Measurements from ENCODE around the gene PRPSAP1.
"Not testable (repeated sequence)": the region's sequence is repeated elsewhere in the genome, so short reads cannot be mapped to it uniquely, and the experiment has no call there.

Gene PRPSAP1

GRCh38 chr17:76333673-76334505, 19.8 kb downstream of the PRPSAP1 start:
- DNase-seq = peak in 1 of 58 donors; percentile 6

- no peak for DNase-seq
These were observed 22.6 kb downstream of the PRPSAP1 start for GRCh38 chr17:76331083-76331482.

- no peak for DNase-seq
These were observed 24.1 kb downstream of the PRPSAP1 start for GRCh38 chr17:76329664-76330063.

GRCh38 chr17:76327696-76328095, 26.0 kb downstream of the PRPSAP1 start:
- no peak for DNase-seq

GRCh38 chr17:76326306-76326705, 27.4 kb downstream of the PRPSAP1 start:
- DNase-seq = no peak

GRCh38 chr17:76318586-76318985, 35.1 kb downstream of the PRPSAP1 start:
- no peak for DNase-seq

GRCh38 chr17:76317535-76317934, 36.2 kb downstream of the PRPSAP1 start:
- no peak for DNase-seq

GRCh38 chr17:76314392-76315227, 39.1 kb downstream of the PRPSAP1 start:
- no peak for DNase-seq

GRCh38 chr17:76312735-76313134, 41.0 kb downstream of the PRPSAP1 start:
- no peak for DNase-seq

- no peak for DNase-seq
These were observed 44.3 kb downstream of the PRPSAP1 start for GRCh38 chr17:76309461-76309860.

- DNase-seq = no peak
These were observed 45.8 kb downstream of the PRPSAP1 start, which contains the start of gene QRICH2 for GRCh38 chr17:76307966-76308338. Gene QRICH2 (minus strand): TSS chr17:76308276. CDS start chr17:76307998, 278 bp downstream.

- DNase-seq = no peak
These were observed 46.3 kb downstream of the PRPSAP1 start for GRCh38 chr17:76307299-76307965.

- DNase-seq = not testable (repeated sequence)
These were observed 48.6 kb downstream of the PRPSAP1 start for GRCh38 chr17:76305135-76305454.

GRCh38 chr17:76304226-76305134, 49.2 kb downstream of the PRPSAP1 start:
- DNase-seq = no peak

- no peak for DNase-seq
These were observed 56.3 kb downstream of the PRPSAP1 start for GRCh38 chr17:76297436-76297835.

- DNase-seq = no peak
These were observed 56.8 kb downstream of the PRPSAP1 start for GRCh38 chr17:76296889-76297288.

GRCh38 chr17:76296186-76296585, 57.5 kb downstream of the PRPSAP1 start:
- no peak for DNase-seq

GRCh38 chr17:76293106-76293505, 60.6 kb downstream of the PRPSAP1 start:
- no peak for DNase-seq

GRCh38 chr17:76292567-76292966, 61.1 kb downstream of the PRPSAP1 start:
- DNase-seq = no peak

GRCh38 chr17:76281573-76282371, 71.9 kb downstream of the PRPSAP1 start:
- no peak for DNase-seq

Data from anterior cingulate cortex (tissue), 58 donors.